H1 (cell line): ENCODE measurements around the gene FOXC2. TPM values are rescaled to one million over a fixed set of nuclear protein-coding genes. Genes with fewer than 3 reads are reported as not detected.

Experiments used
- CTCF ChIA-PET: fragments of 300-600 bp; sonication (Branson Sonifier 250); formaldehyde crosslinking; loops from one replicate; lab custom pipeline; 2021; ENCODE audit not compliant: partially characterized antibody; lab: Charles Lee
- POLR2A ChIA-PET: fragments of 300-600 bp; sonication (Branson Sonifier 250); formaldehyde crosslinking; loops from one replicate; lab custom pipeline; 2021; ENCODE audit warnings: inconsistent platforms; ENCODE audit not compliant: partially characterized antibody; lab: Charles Lee
- DNase-seq, 2 experiments: peaks; one replicate each; pipeline versions ENCODE4 v3.0.0 to v3.0.0-alpha.2; 2010 to 2022; ENCODE audit warnings: low spot score in 2 of 2, low read depth in 1 of 2, mixed read lengths in 1 of 2
- FAIRE-seq: peaks from 2 replicates; lab custom pipeline; 2011; peaks lifted over from hg19 to GRCh38; lab: Jason Lieb, UNC
- H2AFZ ChIP-seq: 2 replicates; pipeline ENCODE4 v1.8.1; 2012; ENCODE audit warnings: low read length, inconsistent platforms
- H2AK5ac ChIP-seq: 2 replicates; pipeline ENCODE4 v1.6.1; 2013; ENCODE audit warnings: low read depth, low read length
- H2BK120ac ChIP-seq: replicated peaks from 2 replicates; pipeline ENCODE3; 2013; ENCODE audit warnings: low read depth, low read length, inconsistent platforms
- H2BK12ac ChIP-seq: 2 replicates; pipeline ENCODE4 v1.6.1; 2013; ENCODE audit warnings: low read depth, low read length
- H2BK15ac ChIP-seq: 2 replicates; pipeline ENCODE4 v1.6.1; 2013; ENCODE audit warnings: low read length
- H2BK20ac ChIP-seq: 2 replicates; pipeline ENCODE4 v1.6.1; 2013; ENCODE audit warnings: low read length
- H2BK5ac ChIP-seq: 2 replicates; pipeline ENCODE4 v1.6.1; 2013; ENCODE audit warnings: low read depth, low read length
- H3K14ac ChIP-seq: 2 replicates; pipeline ENCODE4 v1.6.1; 2013; ENCODE audit warnings: inconsistent platforms; ENCODE audit not compliant: insufficient read length
- H3K18ac ChIP-seq: 2 replicates; pipeline ENCODE4 v1.6.1; 2013; ENCODE audit warnings: low read length; ENCODE audit errors: extremely low read depth
- H3K23ac ChIP-seq: 2 replicates; pipeline ENCODE4 v1.6.1; 2013; ENCODE audit warnings: inconsistent platforms; ENCODE audit not compliant: insufficient read length
- H3K23me2 ChIP-seq: 2 replicates; pipeline ENCODE4 v1.6.1; 2013; ENCODE audit warnings: low read depth, low read length
- H3K27ac ChIP-seq: 2 replicates; pipeline ENCODE4 v1.6.1; 2011; ENCODE audit warnings: low read depth, low read length, inconsistent platforms
- H3K27me3 ChIP-seq, 4 experiments: replicated peaks in 1 of 4; 1 replicate in 1 of 4; 2 replicates in 3 of 4; pipeline versions ENCODE4 v1.6.1 to v1.8.1; 2011 to 2013; ENCODE audit warnings: low read length in 3 of 4, mild to moderate bottlenecking in 3 of 4, inconsistent platforms in 2 of 4, mixed read lengths in 2 of 4, moderate library complexity in 1 of 4; ENCODE audit not compliant: control insufficient read depth in 3 of 4, insufficient read depth in 3 of 4; ENCODE audit errors: extremely low read depth in 1 of 4
- H3K36me3 ChIP-seq, 4 experiments: 2 replicates each; pipeline versions ENCODE4 v1.6.1 to v1.8.1; 2011 to 2013; ENCODE audit warnings: mild to moderate bottlenecking in 4 of 4, low read length in 3 of 4, moderate library complexity in 2 of 4, control low read depth in 1 of 4, inconsistent platforms in 1 of 4; ENCODE audit not compliant: insufficient read depth in 4 of 4, control insufficient read depth in 2 of 4
- H3K4ac ChIP-seq: replicated peaks from 2 replicates; pipeline ENCODE3; 2013; ENCODE audit warnings: low read length, low read depth, mixed read lengths, inconsistent platforms; ENCODE audit not compliant: insufficient read length
- H3K4me1 ChIP-seq, 4 experiments: replicated peaks in 1 of 4; 1 replicate in 1 of 4; 2 replicates in 3 of 4; pipeline versions ENCODE4 v1.6.1 to v1.8.1; 2011 to 2013; ENCODE audit warnings: low read length in 3 of 4, inconsistent platforms in 2 of 4, mixed read lengths in 1 of 4; ENCODE audit not compliant: insufficient read depth in 4 of 4, control insufficient read depth in 3 of 4
- H3K4me2 ChIP-seq, 2 experiments: 2 replicates each; pipeline versions ENCODE4 v1.6.1 to v1.8.1; 2011 to 2013; ENCODE audit warnings: low read depth in 2 of 2, low read length in 2 of 2, control low read depth in 1 of 2, inconsistent platforms in 1 of 2, mild to moderate bottlenecking in 1 of 2; ENCODE audit not compliant: insufficient read depth in 1 of 2
- H3K4me3 ChIP-seq, 4 experiments: fragments of 200-600, 300-600 bp in 1 of 4; sonication (generic), shearing (Covaris generic), sonication (Bioruptor Twin) in 1 of 4; 2 replicates each; pipeline versions ENCODE4 v1.5.1 to v1.8.1; 2011 to 2016; ENCODE audit warnings: low read length in 4 of 4, low read depth in 3 of 4, control low read depth in 2 of 4, inconsistent platforms in 2 of 4, mild to moderate bottlenecking in 2 of 4, mixed read lengths in 1 of 4, moderate library complexity in 1 of 4; ENCODE audit not compliant: insufficient read depth in 2 of 4; ENCODE audit errors: extremely low read depth in 1 of 4
- H3K56ac ChIP-seq: replicated peaks from 2 replicates; pipeline ENCODE3; 2013; ENCODE audit warnings: low read depth, mild to moderate bottlenecking, mixed read lengths, low read length, inconsistent platforms; ENCODE audit not compliant: insufficient read length
- H3K79me1 ChIP-seq: 2 replicates; pipeline ENCODE4 v1.6.1; 2013; ENCODE audit warnings: low read depth, low read length, control low read depth
- H3K79me2 ChIP-seq, 2 experiments: 2 replicates each; pipeline versions ENCODE4 v1.6.1 to v1.8.1; 2012 to 2013; ENCODE audit warnings: low read length in 2 of 2, mild to moderate bottlenecking in 2 of 2, inconsistent platforms in 1 of 2; ENCODE audit not compliant: insufficient read depth in 2 of 2, control insufficient read depth in 1 of 2
- H3K9ac ChIP-seq, 4 experiments: replicated peaks in 1 of 4; 1 replicate in 1 of 4; 2 replicates in 3 of 4; pipeline versions ENCODE4 v1.6.1 to v1.8.1; 2011 to 2013; ENCODE audit warnings: low read depth in 3 of 4, low read length in 3 of 4, control low read depth in 2 of 4, mild to moderate bottlenecking in 2 of 4, moderate library complexity in 2 of 4, inconsistent platforms in 1 of 4; ENCODE audit errors: extremely low read depth in 1 of 4
- H3K9me3 ChIP-seq, 2 experiments: 2 replicates each; pipeline versions ENCODE4 v1.6.1 to v1.8.1; 2012 to 2013; ENCODE audit warnings: mild to moderate bottlenecking in 2 of 2, moderate library complexity in 2 of 2, control low read depth in 1 of 2, inconsistent platforms in 1 of 2, low read depth in 1 of 2, low read length in 1 of 2, mixed read lengths in 1 of 2; ENCODE audit not compliant: insufficient read depth in 2 of 2
- H4K20me1 ChIP-seq, 2 experiments: replicated peaks in 1 of 2; 2 replicates each; pipeline versions ENCODE3 to v1.8.1; 2011 to 2013; ENCODE audit warnings: inconsistent platforms in 2 of 2, low read length in 2 of 2, mild to moderate bottlenecking in 1 of 2; ENCODE audit not compliant: insufficient read depth in 2 of 2, control insufficient read depth in 1 of 2
- H4K5ac ChIP-seq: 2 replicates; pipeline ENCODE4 v1.6.1; 2013; ENCODE audit warnings: low read length, low read depth, mixed read lengths, inconsistent platforms; ENCODE audit not compliant: insufficient read length
- H4K8ac ChIP-seq: 2 replicates; pipeline ENCODE4 v1.8.0; 2013; ENCODE audit warnings: mild to moderate bottlenecking, moderate library complexity, low read length, inconsistent platforms; ENCODE audit not compliant: insufficient read depth; ENCODE audit errors: extremely low read depth
- H4K91ac ChIP-seq: replicated peaks from 2 replicates; pipeline ENCODE3; 2013; ENCODE audit warnings: low read length, mixed read lengths, inconsistent platforms; ENCODE audit not compliant: insufficient read length
- KDM1A ChIP-seq: fragments of 200-600, 300-600 bp; sonication (generic); IDR thresholded peaks from 2 replicates; pipeline ENCODE4 v1.7.1; 2016; ENCODE audit warnings: mild to moderate bottlenecking, low read length, borderline replicate concordance
- SIX5 ChIP-seq: IDR thresholded peaks from 2 replicates; pipeline ENCODE4 v1.6.1; 2011; ENCODE audit warnings: mild to moderate bottlenecking, low read depth, low read length
- WGBS, 2 experiments: shearing (Covaris generic) in 1 of 2; methylation state at CpG; one replicate each; pipeline versions ENCODE4 v1.1.6 to v1.1.7; 2013 to 2015; ENCODE audit warnings: low lambda C conversion rate in 2 of 2, mixed read lengths in 2 of 2, inconsistent platforms in 1 of 2, low coverage in 1 of 2, missing lambda C conversion rate in 1 of 2; ENCODE audit not compliant: insufficient replicate concordance in 2 of 2, insufficient coverage in 1 of 2, insufficient read length in 1 of 2; ENCODE audit errors: extremely low coverage in 1 of 2, missing lambda C conversion rate in 1 of 2; 5-methylcytosine and 5-hydroxymethylcytosine counted together
- polyA plus RNA-seq, 7 experiments: library from polyadenylated mRNA; depleted of rRNA in 3 of 7; stranded (reverse) in 5 of 7; unstranded in 2 of 7; fragments of >200 nt in 5 of 7; fragments of 200-250 nt in 2 of 7; gene quantifications; 1 replicate in 5 of 7; 2 replicates in 1 of 7; 4 replicates in 1 of 7; pipeline versions ENCODE4 v1.2.1 to v1.2.3, GENCODE V29; 2011 to 2013; ENCODE audit warnings: missing spikeins in 2 of 7, mixed read lengths in 2 of 7
- total RNA-seq: library from RNA; stranded (reverse); fragmentation: NEBNext Ultra II Directional; extraction: Animal tissue kit (Norgen Biotek cat#: 25700); gene quantifications from 2 replicates; pipeline ENCODE4 v1.2.1, GENCODE V29; 2021

FOXC2 gene
- total and polyA plus RNA-seq, 2 of the 8 experiments (the other 6 are each of a cell fraction or from before 2014, with no cell fraction given): 0.09 TPM; not detected in 1

DNA sequence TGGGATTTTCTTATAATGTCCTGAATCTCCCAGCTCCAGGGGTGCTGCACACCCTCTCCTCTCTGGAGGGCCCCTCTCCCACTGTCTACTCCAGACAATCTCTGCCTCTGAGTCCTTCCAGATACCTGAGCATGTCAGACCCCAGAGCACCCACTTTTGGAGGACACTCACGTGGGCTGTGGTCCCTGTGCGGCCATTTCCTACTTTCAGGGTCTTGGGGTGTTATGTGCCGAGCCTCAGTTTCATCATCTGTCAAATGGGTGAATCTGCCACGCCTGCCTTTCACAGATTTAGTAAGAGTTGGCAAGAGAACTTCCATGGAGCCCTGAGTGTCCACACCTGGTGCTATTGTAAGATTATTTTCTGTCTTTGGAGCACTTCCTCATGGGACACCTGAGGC, 8.0 kb downstream of the FOXC2 start:
- no peak for TF ChIP-seq SIX5
- peak; percentile 49; the same call in 1 of the 2 replicates for TF ChIP-seq KDM1A
- no peak overlapping the region for H2BK15ac ChIP-seq
- no peak overlapping the region for H3K23ac ChIP-seq
- no peak overlapping the region for H3K9ac ChIP-seq
- H3K4me3 ChIP-seq: no peak overlapping the region
- no peak overlapping the region for H3K4ac ChIP-seq
- ChIA-PET CTCF (interaction anchor here (0.9 to 3.1 kb wide), 8 partner anchors 10 to 488 kb away, joined by 3 to 18 read pairs (median 5); no protein-coding TSS in a partner anchor), POLR2A (interaction anchor here (1.5 kb wide), 1 partner anchor 62 kb away, joined by 3 read pairs; no protein-coding TSS in a partner anchor)
- H3K27ac ChIP-seq: no peak overlapping the region
- peaks cover 14 to 56% (median 32%) of the 10 kb centered on the region in 4 experiments for H3K4me1 ChIP-seq
- no peak overlapping the region for H2BK5ac ChIP-seq
- no peak overlapping the region for H3K14ac ChIP-seq
- no peak overlapping the region for H3K56ac ChIP-seq
- FAIRE-seq: no peak
- peaks cover 90 to 100% (median 97%) of the 10 kb centered on the region in 4 experiments for H3K27me3 ChIP-seq
- no peak overlapping the region for H4K8ac ChIP-seq
- DNase-seq: no peak
- no peaks in the 10 kb centered on the region for H3K9me3 ChIP-seq
- H2BK12ac ChIP-seq: no peak overlapping the region
- peak overlapping the region in 1 of 2 experiments; percentile 83; a peak in 1 of 4 replicates for H3K4me2 ChIP-seq
- H3K18ac ChIP-seq: no peak overlapping the region
- peaks cover 19 to 22% of the 10 kb centered on the region in 2 experiments for H4K20me1 ChIP-seq
- H2AK5ac ChIP-seq: no peak overlapping the region
- WGBS, 2 experiments: 70% methylated on average over 4 of the region's 4 CpGs; no CpG with 5 or more reads in 1 of the 2 experiments
- peaks cover 0 to 10% (median 0%) of the 10 kb centered on the region in 4 experiments; a peak in 1 of 8 replicates for H3K36me3 ChIP-seq
- no peaks in the 10 kb centered on the region for H3K79me1 ChIP-seq
- H4K91ac ChIP-seq: no peak overlapping the region
- H2BK120ac ChIP-seq: no peak overlapping the region
- H2BK20ac ChIP-seq: no peak overlapping the region
- peaks cover 11% of the 10 kb centered on the region; the same call in 1 of the 2 replicates for H3K23me2 ChIP-seq
- no peaks in the 10 kb centered on the region for H3K79me2 ChIP-seq
- H2AFZ ChIP-seq: no peak overlapping the region
- no peak overlapping the region for H4K5ac ChIP-seq
